GM12873 (cell line): ENCODE data around the gene EGLN1.

Source experiments
- TF ChIP-seq, protein P1 (sequence below): IDR thresholded peaks from 2 replicates; pipeline ENCODE4 v1.5.1; 2012; ENCODE audit warnings: low read depth, mild to moderate bottlenecking, moderate library complexity, low read length, control low read depth; ENCODE audit not compliant: insufficient read depth; ENCODE audit errors: missing control alignments

Gene EGLN1

DNA sequence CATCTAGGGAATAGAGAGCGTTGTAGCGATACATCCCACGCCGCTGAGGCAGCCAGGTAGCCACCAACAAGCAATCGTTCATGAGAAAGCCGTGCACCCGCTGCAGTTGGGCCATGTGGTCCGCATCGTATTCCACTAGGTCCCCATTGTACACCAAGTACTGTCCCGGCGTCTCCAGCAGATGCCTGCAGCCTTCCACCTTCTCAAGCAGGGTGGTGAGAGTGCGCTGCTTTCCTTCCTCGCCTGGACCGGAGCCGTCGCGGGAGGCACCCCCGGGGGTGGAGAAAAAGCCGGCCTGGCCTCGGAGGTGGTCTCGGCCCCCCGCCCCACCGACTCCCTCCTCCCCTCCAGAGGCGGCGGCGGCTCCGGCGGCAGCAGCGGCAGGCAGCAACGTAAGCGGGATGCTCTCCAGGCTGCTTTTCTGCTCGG is 85.0 kb downstream of the EGLN1 start:
- TF ChIP-seq, protein P1, sequence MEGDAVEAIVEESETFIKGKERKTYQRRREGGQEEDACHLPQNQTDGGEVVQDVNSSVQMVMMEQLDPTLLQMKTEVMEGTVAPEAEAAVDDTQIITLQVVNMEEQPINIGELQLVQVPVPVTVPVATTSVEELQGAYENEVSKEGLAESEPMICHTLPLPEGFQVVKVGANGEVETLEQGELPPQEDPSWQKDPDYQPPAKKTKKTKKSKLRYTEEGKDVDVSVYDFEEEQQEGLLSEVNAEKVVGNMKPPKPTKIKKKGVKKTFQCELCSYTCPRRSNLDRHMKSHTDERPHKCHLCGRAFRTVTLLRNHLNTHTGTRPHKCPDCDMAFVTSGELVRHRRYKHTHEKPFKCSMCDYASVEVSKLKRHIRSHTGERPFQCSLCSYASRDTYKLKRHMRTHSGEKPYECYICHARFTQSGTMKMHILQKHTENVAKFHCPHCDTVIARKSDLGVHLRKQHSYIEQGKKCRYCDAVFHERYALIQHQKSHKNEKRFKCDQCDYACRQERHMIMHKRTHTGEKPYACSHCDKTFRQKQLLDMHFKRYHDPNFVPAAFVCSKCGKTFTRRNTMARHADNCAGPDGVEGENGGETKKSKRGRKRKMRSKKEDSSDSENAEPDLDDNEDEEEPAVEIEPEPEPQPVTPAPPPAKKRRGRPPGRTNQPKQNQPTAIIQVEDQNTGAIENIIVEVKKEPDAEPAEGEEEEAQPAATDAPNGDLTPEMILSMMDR = no peak

DNA sequence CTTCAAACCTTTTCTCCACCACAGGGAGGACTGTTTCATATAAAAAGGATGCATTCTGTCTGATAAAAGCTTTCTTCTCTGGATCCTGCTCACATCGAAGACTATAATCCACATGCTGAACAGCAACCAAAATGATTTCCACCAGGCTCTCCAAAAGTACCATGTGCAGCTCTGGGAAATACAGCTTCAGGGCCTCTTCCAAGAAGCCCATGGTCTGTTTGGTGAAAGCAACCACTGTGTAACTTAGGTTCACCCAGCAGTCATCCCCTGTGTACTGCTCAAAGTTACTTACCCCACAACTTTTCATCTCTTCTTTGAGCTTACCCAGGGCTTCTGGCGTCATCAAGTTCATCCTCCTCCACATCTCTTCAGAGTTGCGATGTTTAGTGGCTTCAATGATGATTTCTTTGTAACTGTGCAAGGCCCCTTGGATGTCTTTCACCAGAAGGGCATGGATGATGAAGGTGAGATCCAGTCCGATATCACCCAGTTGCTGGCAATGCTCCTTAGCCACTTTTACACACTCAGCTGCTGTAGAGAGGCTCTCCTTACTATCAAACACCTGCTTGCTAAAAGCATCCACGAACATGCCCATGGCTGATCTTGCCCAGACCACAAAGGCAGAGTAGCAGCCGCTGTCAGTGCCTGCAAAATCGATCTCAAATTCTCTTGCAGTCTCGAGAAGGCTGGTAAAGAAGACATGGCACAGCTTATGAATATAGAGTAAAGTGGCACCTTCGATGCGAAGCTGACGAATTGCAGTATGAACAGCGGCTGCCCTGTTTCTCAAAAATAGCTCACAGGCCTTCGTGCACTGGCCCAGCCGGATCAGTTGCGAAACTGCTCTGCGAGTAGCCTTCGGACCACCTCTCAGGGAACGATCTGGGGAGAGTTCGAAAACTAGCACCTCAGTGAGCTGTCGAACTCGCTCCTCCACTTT is 86.2 kb downstream of the EGLN1 start:
- TF ChIP-seq, protein P1 = no peak

DNA sequence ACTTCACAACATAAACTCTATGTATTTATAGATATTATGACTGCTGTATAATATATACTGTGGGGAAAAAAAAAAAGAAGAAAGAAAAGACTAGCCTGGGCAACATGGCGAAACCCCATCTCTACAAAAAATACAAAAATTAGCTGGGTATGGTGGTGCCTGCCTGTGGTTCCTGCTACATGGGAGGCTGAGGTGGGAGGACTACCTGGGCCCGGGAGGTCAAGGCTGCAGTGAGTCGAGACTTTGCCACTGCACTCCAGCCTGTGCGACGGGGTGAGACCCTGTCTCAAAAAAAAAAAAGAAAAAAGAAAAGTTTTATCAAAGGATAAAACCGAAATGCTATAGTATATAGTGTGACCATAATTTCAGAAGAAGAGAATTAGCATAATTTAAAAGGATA is 87.1 kb downstream of the EGLN1 start:
- TF ChIP-seq, protein P1 = no peak

DNA sequence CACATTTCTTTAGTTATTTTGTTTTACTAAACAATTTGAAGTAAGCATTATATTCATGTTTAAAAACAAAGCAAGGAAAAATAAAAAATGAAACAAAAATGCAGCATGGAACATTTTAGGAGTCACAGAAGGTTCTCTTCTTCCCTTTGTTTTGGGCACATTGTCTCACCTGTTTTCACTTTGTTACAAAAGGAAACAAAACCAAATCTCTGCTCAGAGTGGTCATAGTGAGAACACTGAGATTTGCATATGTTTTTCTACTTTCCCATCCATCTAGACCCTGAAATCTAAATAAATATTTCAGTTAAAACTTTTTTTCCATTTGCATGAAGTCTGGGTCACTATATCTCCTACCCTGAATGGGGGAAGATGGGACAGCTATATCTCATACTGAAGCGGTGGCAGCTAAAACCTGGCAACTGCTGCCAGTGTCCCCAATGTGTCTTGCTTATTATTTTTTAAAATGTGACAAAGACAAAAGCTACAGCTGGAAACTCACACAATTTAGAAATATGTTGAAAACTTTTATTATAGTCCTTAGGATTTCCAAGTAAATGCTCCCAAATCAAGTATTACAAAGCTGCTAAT is 87.9 kb downstream of the EGLN1 start:
- TF ChIP-seq, protein P1 = no peak

DNA sequence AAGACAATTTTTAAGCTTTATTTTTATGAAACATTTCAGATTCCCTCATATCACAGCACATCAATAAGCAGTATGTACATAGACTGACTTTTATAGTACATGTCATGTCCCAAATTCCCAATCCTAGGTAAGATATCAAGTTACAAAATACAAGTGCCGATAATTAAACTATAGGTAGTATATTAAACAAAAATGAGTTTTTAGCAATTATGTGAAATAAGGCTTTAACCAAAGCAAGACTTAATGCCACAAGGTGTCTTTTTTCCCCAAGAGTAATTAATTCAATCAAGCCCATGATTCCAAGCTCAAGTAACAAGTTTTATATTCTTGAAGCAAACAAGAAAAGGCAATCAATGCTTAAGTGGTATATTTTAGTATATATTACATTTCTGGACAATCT is 89.3 kb downstream of the EGLN1 start:
- TF ChIP-seq, protein P1 = no peak

DNA sequence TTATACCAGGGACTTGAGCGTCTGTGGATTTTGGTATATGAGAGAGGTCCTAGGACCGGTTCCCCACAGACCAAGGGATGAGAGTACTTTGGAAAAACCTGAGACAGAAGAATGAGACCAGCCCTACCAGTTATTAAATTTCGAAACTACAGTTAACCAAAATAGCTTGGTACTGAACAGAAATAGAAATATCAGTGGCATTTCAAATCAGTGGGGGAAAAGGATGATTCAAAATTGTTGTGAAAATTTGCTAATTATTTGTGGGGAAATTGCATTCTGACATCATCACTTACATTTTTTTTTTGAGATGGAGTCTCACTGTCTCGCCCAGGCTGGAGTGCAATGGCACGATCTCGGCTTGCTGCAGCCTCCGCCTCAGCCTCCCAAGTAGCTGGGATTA is 92.6 kb downstream of the EGLN1 start:
- TF ChIP-seq, protein P1 = no peak

DNA sequence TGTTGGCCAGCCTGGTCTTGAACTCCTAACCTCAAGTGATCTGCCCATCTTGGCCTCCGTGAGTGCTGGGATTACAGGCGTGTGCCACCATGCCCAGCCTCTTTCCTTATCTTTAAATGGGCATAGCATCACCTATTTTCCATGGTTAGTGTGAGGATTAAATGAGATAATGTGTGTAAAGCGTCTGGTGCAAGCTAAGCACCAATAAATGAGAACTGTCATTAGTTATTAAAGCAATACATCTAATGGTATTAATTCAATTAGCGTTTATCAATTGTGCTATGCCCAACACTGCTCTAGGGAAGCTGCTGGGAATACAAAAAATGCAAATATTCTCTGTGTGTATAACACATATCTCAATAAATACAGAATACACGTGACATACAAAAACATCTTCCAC is 94.5 kb downstream of the EGLN1 start:
- TF ChIP-seq, protein P1 = no peak
